Cardiac muscle cell (in vitro differentiated cells and primary cell): ENCODE data around the gene DNAH11. TPM values are rescaled to one million over a fixed set of nuclear protein-coding genes. Genes with fewer than 3 reads are reported as not detected.
A peak's percentile ranks its signal among the peaks of the same experiment; 100 is the strongest.

Source experiments
- DNase-seq, 2 donors: peaks; one replicate each; pipeline versions ENCODE4 v3.0.0 to v3.0.0-alpha.2; 2010 to 2017; ENCODE audit warnings: low read depth in 1 of 2, low spot score in 1 of 2
- H3K27ac ChIP-seq: fragments of 200-600 bp; sonication (generic); 2 replicates; pipeline ENCODE4 v1.5.1; 2016
- H3K27me3 ChIP-seq: fragments of 200-600 bp; sonication (generic); 2 replicates; pipeline ENCODE4 v1.6.0; 2016; ENCODE audit warnings: control low read depth
- H3K36me3 ChIP-seq: fragments of 200-600 bp; sonication (generic); 2 replicates; pipeline ENCODE4 v1.5.1; 2016; ENCODE audit warnings: control low read depth
- H3K4me1 ChIP-seq: fragments of 200-600 bp; sonication (generic); 2 replicates; pipeline ENCODE4 v1.8.1; 2017; ENCODE audit warnings: low read depth, mild to moderate bottlenecking, mixed run types
- H3K4me3 ChIP-seq: fragments of 200-600 bp; sonication (generic); 2 replicates; pipeline ENCODE4 v1.5.1; 2016; ENCODE audit warnings: mild to moderate bottlenecking
- H3K9me3 ChIP-seq: fragments of 200-600 bp; sonication (generic); 2 replicates; pipeline ENCODE4 v1.5.1; 2017; ENCODE audit warnings: low read depth, mild to moderate bottlenecking, control low read depth
- polyA plus RNA-seq: library from polyadenylated mRNA; unstranded; fragments of >200 nt; fragmentation: Nextera tagmentation; extraction: Ambion mirVana; gene quantifications from 2 replicates; pipeline ENCODE4 v1.2.1, GENCODE V29; 2016
- total RNA-seq: library from RNA; depleted of rRNA; stranded (reverse); fragments of >200 nt; gene quantifications from 2 replicates; pipeline ENCODE4 v1.2.3, GENCODE V29; 2016
- TF ChIP-seq, protein P1 (sequence below): IDR thresholded peaks from 2 replicates; pipeline ENCODE4 v1.5.1; 2012; ENCODE audit warnings: low read depth, mild to moderate bottlenecking, low read length

The DNAH11 gene
- total and polyA plus RNA-seq, 2 experiments from 2014 or later, result 0.60 to 1.9 TPM

DNA sequence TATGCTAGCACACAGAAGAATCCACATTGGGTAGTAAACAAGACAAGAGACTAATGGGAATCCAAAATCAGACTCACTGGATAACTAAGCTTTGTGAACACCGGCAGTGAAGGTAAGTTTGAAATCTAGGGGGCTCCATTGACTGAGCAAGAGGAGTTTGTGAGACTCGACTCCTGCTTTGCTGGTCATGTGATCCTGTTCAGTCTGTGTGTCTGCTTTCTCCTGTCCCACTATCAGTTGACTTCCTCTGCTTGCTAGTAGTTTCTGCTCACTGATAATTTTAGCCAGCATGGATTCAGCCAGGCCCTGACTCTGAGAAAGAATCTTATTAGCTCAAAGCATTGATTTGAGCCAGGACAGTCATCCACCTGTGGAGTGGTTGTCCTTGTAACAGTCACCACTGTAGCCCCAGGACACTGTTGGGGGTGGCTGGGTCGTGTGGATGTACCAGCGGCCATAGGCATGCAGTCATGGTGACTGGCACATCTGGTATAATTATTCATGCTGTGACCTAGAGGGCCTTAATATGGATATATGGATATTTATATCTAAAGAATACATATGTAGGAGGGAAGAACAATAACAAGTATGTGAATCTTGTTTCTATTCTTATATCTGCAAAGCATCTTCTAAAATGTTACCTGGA is 44.4 kb downstream of the DNAH11 start:
- DNase-seq, result peak in 1 of 2 donors; percentile 7
- H3K27ac ChIP-seq, result no peak overlapping the region
- no peak overlapping the region for H3K4me3 ChIP-seq
- no peaks in the 10 kb centered on the region for H3K9me3 ChIP-seq
- H3K36me3 ChIP-seq, result no peaks in the 10 kb centered on the region
- no peaks in the 10 kb centered on the region for H3K4me1 ChIP-seq
- TF ChIP-seq, protein P1, sequence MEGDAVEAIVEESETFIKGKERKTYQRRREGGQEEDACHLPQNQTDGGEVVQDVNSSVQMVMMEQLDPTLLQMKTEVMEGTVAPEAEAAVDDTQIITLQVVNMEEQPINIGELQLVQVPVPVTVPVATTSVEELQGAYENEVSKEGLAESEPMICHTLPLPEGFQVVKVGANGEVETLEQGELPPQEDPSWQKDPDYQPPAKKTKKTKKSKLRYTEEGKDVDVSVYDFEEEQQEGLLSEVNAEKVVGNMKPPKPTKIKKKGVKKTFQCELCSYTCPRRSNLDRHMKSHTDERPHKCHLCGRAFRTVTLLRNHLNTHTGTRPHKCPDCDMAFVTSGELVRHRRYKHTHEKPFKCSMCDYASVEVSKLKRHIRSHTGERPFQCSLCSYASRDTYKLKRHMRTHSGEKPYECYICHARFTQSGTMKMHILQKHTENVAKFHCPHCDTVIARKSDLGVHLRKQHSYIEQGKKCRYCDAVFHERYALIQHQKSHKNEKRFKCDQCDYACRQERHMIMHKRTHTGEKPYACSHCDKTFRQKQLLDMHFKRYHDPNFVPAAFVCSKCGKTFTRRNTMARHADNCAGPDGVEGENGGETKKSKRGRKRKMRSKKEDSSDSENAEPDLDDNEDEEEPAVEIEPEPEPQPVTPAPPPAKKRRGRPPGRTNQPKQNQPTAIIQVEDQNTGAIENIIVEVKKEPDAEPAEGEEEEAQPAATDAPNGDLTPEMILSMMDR, result no peak
- H3K27me3 ChIP-seq, result no peaks in the 10 kb centered on the region

DNA sequence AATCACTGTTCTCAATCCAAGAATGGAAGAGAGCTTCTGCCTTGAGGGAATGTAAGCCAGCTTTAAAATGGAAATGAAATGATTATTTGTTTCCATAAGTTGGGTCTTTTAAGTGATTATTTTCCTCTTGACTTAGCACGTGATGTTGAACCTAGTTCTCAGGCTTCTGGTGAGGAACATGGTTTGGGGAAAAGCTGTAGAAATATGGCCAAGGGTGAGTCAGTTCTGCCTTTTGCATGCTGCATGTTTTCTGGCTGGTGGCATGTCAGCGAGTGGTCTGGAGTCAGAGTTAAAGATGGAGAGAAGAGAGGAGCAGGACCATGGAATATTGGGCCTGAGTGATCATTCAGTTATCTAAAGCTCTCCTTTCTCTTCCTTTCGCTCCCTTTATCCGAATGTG is 54.0 kb downstream of the DNAH11 start:
- Histone ChIP-seq H3K36me3 (no peaks in the 10 kb centered on the region), H3K27ac (no peak overlapping the region)

DNA sequence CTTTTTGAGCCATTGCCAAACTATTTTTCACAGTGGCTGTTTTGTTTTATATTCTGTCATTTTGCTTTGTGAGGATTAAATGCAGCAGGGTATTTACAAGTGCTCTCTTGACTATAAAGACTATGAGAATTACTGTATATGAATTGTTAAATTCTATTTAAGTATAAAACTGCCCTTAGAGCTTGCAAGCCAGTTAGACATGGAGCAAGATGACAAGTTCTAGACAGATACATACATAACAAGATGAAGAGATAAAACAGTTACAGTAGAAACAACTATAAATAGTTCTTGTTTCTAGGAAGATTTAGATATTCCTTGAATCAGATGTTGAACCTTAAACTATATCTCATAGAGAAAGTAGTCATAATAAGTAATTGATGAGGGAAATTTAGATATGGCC is 60.6 kb downstream of the DNAH11 start:
- Histone ChIP-seq H3K4me3 (no peak overlapping the region), H3K36me3 (no peaks in the 10 kb centered on the region), H3K27me3 (no peaks in the 10 kb centered on the region), H3K4me1 (no peaks in the 10 kb centered on the region), H3K27ac (no peak overlapping the region), H3K9me3 (no peaks in the 10 kb centered on the region)
- DNase-seq, result no peak
- TF ChIP-seq, protein P1, result no peak

More for the DNA sequence above, 54.0 kb downstream of the DNAH11 start:
- Histone ChIP-seq H3K4me1 (no peaks in the 10 kb centered on the region), H3K27me3 (no peaks in the 10 kb centered on the region), H3K9me3 (no peaks in the 10 kb centered on the region), H3K4me3 (no peak overlapping the region)
- no peak for DNase-seq
- TF ChIP-seq, protein P1, result no peak

DNA sequence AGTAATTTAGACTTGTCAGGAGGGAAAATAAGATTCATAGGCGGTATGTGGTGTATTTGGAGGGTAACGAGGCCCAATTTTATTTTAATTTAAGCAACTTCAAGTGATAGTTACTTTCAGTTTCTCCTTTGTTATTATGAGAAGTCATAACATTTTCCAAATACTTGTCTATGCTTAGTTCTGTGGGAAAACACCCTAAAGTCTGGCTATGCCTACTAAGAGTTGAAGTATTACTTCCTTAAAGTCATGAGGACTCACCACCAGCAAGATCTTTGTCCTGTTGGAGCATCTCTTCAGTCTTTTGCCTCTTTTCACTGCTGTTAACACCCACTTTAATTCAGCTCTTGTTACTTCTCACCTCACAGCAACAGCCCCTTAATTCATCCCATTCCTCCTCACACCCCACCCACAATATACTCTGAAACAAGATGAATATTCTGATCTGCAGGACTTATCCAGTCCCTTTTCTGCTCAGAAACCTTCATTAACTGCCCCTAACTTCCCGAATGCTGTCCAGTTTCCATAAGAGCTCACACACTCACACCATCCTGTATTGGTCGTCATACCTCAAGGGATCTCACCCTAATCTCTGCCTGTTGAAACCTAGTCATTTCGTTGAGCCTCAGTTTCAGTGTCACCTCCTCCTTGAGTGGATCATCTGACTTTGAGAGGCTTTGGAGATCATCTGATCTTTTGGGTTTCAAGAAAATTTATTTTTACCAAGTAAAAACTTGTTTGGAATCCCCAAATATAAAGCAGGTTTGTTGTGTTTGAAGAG is 61.3 kb downstream of the DNAH11 start:
- H3K27me3 ChIP-seq, result no peaks in the 10 kb centered on the region
- H3K36me3 ChIP-seq, result no peaks in the 10 kb centered on the region
- DNase-seq, result no peak
- TF ChIP-seq, protein P1, result no peak
- H3K27ac ChIP-seq, result no peak overlapping the region
- H3K4me1 ChIP-seq, result no peaks in the 10 kb centered on the region
- no peaks in the 10 kb centered on the region for H3K9me3 ChIP-seq
- H3K4me3 ChIP-seq, result no peak overlapping the region

DNA sequence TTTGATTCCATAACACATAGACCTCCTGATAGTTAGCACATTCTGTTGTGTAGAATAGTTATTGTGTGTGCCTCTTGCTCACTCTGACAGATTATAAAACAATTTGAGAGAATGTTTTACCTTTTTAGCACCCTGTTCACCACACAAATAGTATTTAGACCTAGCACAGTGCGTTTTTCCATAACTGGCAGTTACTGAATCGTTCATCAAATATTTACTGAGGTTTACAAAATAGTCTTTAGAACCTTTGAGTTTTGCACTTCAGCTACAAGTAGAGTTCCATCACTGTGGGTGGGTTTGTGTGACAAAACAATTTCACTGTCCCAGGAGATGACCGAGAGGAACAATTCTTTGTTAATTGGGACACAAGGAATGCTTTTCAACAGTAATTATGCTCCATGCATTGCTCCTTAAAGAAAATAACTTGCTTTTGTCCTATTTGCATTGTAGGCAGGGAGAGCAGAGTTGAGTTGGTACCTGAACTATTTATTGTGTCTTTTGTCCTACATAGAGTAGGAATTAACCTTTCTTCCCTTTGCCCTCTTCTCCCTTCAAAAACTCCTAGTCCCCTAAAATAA is 62.3 kb downstream of the DNAH11 start:
- Histone ChIP-seq H3K36me3 (no peaks in the 10 kb centered on the region), H3K27me3 (no peaks in the 10 kb centered on the region), H3K27ac (no peak overlapping the region), H3K4me3 (no peak overlapping the region), H3K9me3 (no peaks in the 10 kb centered on the region), H3K4me1 (no peaks in the 10 kb centered on the region)
- TF ChIP-seq, protein P1, result no peak
- DNase-seq, result no peak
